GM19395 (cell line): Measurements from ENCODE around the gene RPL9.
"Not testable (repeated sequence)": the region's sequence is repeated elsewhere in the genome, so short reads cannot be mapped to it uniquely, and the experiment has no call there.

ENCODE experiments used
- ATAC-seq: cut with Tn5 transposase; IDR thresholded peaks from one replicate; pipeline ENCODE4 v1.9.1; 2021; ENCODE audit warnings: mild to moderate bottlenecking, moderate library complexity; ENCODE audit not compliant: unreplicated experiment

The RPL9 gene

DNA sequence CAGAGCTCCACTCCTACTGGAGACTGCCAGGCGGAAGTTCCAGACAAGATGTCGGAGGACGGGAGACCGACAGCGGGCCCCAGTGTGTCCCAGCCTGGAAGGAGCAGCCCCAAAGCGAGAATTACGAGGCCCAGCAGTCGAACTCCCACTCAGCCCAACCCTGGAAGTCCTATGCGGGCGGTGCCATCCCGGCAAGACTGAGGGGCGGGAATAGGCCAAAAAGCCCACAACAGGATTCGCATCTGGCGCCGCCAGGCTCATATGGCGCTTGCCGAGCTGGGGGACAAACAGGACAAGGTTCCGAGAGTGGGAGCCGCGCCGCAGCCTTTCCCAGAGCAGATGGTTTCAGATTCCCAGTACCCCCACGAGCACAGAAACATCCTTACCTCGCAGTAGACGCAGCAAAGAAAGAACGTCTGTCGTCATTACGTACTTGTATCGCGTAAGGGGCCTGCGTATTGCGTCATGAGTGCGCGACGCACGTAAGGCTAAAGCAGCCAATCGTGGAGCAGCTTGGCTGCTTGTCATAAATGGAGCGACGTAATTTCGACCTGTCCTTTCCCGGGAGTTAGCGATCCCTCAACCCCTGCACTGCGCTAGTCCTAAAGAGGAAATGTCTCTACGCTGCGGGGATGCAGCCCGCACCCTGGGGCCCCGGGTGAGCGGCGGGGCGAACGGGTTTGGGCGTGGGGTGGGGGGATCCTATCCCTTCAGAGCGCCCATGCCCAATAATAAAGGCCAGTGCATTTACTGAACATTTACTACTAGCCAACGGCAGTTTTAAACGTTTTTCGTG, at the start of gene RPL9, which contains the start of gene LIAS:
Gene RPL9 (minus strand): TSS at position 418 of the 796 bp plus-strand sequence. CDS start 483 bp downstream, outside the sequence.
Gene LIAS (plus strand): TSS at position 552 of the 796 bp plus-strand sequence. CDS start 62 bp downstream, at position 614.
- peak; percentile 87 for ATAC-seq

GRCh38 chr4:39505581-39505980, 46.9 kb upstream of the RPL9 start:
- no peak for ATAC-seq

- ATAC-seq, result no peak
Measured at GRCh38 chr4:39504538-39504937, 45.8 kb upstream of the RPL9 start.

DNA sequence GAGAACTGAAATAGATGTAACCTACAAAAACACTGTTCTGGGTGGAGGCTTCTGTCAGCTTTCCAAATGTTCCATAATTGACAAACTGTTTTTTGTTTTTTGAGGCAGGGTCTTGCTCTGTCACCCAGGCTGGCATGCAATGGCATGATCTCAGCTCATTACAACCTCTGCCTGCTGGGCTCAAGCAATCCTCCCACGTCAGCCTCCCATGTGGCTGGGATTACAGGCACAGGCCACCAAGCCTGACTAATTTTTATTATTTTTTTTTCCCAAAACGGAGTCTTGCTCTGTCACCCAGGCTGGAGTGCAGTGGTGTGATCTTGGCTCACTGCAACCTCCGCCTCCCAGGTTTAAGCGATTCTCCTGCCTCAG, 43.9 kb upstream of the RPL9 start:
- ATAC-seq, result not testable (repeated sequence)

- ATAC-seq, result no peak
Measured at GRCh38 chr4:39502019-39502663, 43.4 kb upstream of the RPL9 start.

DNA sequence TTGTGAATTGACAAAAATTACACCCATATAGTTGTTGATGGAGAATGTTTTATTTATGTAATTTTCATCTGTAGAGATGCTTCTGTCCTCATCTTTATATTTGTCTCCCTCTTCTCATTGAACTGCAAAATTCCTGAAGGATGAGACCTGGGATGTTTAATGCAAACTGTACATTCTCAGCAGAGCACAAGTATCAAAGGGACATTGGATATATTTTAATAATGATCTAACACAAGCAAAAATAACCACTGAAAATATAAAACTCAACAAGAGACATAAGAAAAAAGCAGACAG, 40.0 kb upstream of the RPL9 start:
- ATAC-seq, result no peak

- ATAC-seq, result no peak
Measured at GRCh38 chr4:39497909-39498726, 39.4 kb upstream of the RPL9 start.

DNA sequence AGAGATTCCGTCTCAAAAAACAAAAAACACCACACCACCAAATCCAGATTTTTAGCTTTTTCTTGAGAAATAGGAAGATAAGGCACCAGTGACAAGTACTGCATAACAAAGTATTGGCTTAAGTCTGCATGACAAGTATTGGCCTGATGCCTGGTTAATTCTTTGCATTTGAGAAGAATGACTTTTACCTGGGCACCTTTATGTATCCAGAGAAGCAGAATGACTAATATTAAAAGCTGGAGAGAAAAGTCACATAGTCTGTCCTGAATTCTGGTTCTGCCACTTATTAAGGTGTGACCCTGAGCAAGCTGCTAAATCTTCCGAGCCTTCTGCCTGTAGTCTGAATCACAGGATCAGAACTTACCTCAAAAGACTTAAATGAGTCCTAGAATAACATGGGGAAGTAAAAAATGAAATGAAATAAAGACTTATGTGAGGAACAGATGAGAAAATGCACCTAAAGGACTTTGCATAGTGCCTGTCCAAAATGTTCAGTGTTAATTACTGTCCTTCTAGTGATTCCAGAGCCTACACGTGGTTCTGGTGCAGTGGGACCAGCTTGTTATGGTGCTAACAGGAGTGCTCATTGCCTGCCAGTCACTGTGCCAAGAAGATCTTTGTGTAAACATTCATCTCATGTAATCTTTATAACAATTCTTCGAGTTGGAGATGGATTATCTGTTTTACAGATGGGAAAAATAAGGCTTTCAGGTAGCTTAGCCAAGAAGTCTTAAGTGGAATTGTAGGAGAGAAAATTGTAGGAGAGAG, 36.9 kb upstream of the RPL9 start:
- no peak for ATAC-seq

GRCh38 chr4:39494354-39494753, 35.6 kb upstream of the RPL9 start:
- no peak for ATAC-seq

DNA sequence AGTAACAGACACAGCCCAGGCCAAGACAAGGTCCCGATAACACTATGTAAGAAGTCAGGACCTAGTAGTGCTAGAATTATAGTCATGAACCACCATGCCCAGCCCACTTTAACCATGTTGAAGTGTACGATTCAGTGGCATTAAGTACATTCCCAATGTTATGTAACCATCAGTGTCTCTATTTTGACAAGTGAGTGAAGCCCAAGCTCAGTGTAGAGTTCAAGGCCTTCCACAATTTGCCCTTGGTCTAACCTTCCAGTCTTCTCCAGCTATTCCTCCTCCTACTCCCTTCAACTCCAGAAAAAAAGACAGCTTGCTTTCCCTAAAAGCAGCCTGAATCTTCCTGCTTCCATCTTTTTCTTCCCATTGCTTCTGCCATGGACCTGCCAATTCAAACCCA, 31.6 kb upstream of the RPL9 start:
- no peak for ATAC-seq

- ATAC-seq, result no peak
Measured at GRCh38 chr4:39486221-39486804, 27.6 kb upstream of the RPL9 start.

GRCh38 chr4:39484582-39485272, 26.0 kb upstream of the RPL9 start:
- no peak for ATAC-seq

DNA sequence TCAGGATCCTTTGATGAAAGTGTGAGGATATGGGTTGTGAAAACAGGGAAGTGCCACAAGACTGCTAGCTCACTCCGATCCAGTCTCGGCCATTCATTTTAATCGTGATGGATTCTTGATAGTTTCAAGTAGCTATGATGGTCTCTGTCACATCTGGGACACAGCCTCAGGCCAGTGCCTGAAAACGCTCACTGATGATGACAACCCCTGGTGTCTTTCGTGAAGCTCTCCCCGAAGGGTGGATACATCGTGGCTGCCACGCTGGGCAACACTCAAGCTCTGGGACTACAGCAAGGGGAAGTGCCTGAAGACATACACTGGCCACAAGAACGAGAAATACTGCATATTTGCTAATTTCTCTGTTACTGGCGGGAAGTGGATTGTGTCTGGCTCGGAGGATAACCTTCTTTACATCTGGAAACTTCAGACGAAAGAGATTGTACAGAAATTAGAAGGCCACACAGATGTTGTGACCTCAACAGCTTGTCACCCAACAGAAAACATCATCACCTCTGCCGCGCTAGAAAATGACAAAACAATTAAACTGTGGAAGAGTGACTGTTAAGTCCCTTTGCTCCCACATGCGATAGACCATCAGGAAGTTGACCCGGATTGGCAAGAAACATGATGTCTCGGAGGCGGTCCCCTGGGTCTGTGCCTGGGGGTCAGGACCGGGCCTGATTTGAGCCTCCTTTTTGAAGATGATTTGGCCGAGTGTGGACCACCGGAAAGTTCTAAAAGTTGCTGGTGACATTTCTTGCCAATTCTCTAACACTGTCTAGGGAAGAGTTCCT, 22.4 kb upstream of the RPL9 start:
- ATAC-seq, result no peak

- ATAC-seq, result no peak
Measured at GRCh38 chr4:39480251-39480650, 21.5 kb upstream of the RPL9 start.

- no peak for ATAC-seq
Measured at GRCh38 chr4:39476187-39476895, 17.6 kb upstream of the RPL9 start.

- ATAC-seq, result no peak
Measured at GRCh38 chr4:39472396-39472795, 13.7 kb upstream of the RPL9 start.

DNA sequence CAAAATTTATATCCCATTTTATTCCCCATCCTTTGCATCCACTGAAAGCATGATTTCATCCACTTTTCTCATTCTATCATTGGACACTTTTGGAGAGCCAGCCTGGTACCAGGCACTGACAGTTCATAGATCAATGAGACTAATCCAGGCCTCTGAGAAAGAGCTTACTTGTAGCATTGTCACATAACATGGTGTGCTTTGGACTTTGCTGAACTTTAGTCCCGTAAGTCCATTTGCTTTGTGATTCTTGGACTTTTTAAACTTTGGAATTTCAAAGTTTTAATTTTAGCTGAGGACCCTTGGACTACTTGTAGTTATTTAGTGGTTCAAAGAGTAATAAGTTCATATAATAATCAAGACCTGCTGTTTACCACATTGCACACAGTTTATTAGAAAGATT, 11.7 kb upstream of the RPL9 start:
- no peak for ATAC-seq

DNA sequence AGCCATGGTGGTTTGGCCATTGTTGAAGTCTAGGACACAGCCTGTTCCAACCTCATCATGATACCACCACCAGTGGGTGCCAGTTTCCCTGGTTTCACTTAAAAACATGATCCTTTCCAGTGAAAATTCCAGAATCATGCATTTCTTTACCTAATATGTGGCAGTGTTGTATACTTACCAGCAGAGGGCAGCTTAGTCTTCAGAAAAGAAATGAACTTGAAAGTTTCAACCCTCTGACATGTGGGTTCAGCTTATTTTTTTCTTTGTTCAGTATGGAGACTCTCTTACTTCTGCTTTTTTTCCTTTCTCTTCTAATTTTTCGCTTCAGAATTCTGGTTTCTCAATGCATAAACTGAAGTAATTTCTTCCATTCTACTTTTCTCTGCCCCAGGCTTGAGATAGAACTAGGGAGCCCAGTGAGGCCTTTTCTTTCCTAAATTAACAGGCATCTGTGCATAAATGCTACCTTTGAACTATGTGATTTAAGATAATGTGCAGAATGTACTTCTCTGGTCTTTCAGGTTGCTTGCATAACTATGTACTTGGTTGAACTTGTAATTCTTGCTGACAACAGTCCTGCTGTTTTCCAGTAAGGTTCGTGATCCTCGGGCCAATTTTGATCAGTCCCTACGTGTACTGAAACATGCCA, 10.8 kb upstream of the RPL9 start:
- peak; percentile 90 for ATAC-seq
